Activated effector memory CD4-positive, alpha-beta T cell treated with Interleukin-2 at 50 U/mL for 16 hours (primary cell): ENCODE results near the gene TMEM178B.
"Not testable (repeated sequence)": the region's sequence is repeated elsewhere in the genome, so short reads cannot be mapped to it uniquely, and the experiment has no call there.

Experiments
- DNase-seq: peaks from one replicate; pipeline ENCODE4 v3.0.0-alpha.2; 2020

Gene TMEM178B

GRCh38 chr7:141317033-141317585 is 243.2 kb downstream of the TMEM178B start:
- no peak for DNase-seq

GRCh38 chr7:141320287-141320686 is 246.4 kb downstream of the TMEM178B start:
- no peak for DNase-seq

- DNase-seq: no peak
These were observed 248.5 kb downstream of the TMEM178B start for GRCh38 chr7:141322383-141322782.

GRCh38 chr7:141323826-141324225 is 250.0 kb downstream of the TMEM178B start:
- DNase-seq: no peak

GRCh38 chr7:141324870-141325269 is 251.0 kb downstream of the TMEM178B start:
- DNase-seq: no peak

GRCh38 chr7:141325275-141325674 is 251.4 kb downstream of the TMEM178B start:
- DNase-seq: no peak

GRCh38 chr7:141328290-141328689 is 254.4 kb downstream of the TMEM178B start:
- no peak for DNase-seq

- not testable (repeated sequence) for DNase-seq
These were observed 256.4 kb downstream of the TMEM178B start for GRCh38 chr7:141330285-141330684.

GRCh38 chr7:141333459-141333858 is 259.6 kb downstream of the TMEM178B start:
- no peak for DNase-seq

GRCh38 chr7:141335164-141335563 is 261.3 kb downstream of the TMEM178B start:
- DNase-seq: no peak

- no peak for DNase-seq
These were observed 265.7 kb downstream of the TMEM178B start for GRCh38 chr7:141339603-141340002.

- DNase-seq: no peak
These were observed 267.1 kb downstream of the TMEM178B start for GRCh38 chr7:141340991-141341390.

- DNase-seq: no peak
These were observed 269.0 kb downstream of the TMEM178B start for GRCh38 chr7:141342621-141343408.

- no peak for DNase-seq
These were observed 270.5 kb downstream of the TMEM178B start for GRCh38 chr7:141344153-141344935.

- DNase-seq: no peak
These were observed 274.9 kb downstream of the TMEM178B start for GRCh38 chr7:141348728-141349127.

GRCh38 chr7:141349338-141349737 is 275.5 kb downstream of the TMEM178B start:
- no peak for DNase-seq

- no peak for DNase-seq
These were observed 275.9 kb downstream of the TMEM178B start for GRCh38 chr7:141349804-141350203.

- DNase-seq: no peak
These were observed 277.3 kb downstream of the TMEM178B start for GRCh38 chr7:141351175-141351574.

- no peak for DNase-seq
These were observed 279.1 kb downstream of the TMEM178B start for GRCh38 chr7:141352955-141353354.

- no peak for DNase-seq
These were observed 280.4 kb downstream of the TMEM178B start for GRCh38 chr7:141354251-141354650.

GRCh38 chr7:141355032-141355431 is 281.2 kb downstream of the TMEM178B start:
- DNase-seq: no peak

GRCh38 chr7:141356161-141356560 is 282.3 kb downstream of the TMEM178B start:
- DNase-seq: no peak

GRCh38 chr7:141358386-141358785 is 284.5 kb downstream of the TMEM178B start:
- DNase-seq: no peak

- DNase-seq: no peak
These were observed 285.4 kb downstream of the TMEM178B start for GRCh38 chr7:141359262-141359661.
